ENCODE measurements around the gene LMNA. TPM values are rescaled to one million over a fixed set of nuclear protein-coding genes. Genes with fewer than 3 reads are reported as not detected.

The LMNA gene
- total and polyA plus RNA-seq, 2 experiments from 2014 or later, result 1,219 to 1,230 TPM

DNA sequence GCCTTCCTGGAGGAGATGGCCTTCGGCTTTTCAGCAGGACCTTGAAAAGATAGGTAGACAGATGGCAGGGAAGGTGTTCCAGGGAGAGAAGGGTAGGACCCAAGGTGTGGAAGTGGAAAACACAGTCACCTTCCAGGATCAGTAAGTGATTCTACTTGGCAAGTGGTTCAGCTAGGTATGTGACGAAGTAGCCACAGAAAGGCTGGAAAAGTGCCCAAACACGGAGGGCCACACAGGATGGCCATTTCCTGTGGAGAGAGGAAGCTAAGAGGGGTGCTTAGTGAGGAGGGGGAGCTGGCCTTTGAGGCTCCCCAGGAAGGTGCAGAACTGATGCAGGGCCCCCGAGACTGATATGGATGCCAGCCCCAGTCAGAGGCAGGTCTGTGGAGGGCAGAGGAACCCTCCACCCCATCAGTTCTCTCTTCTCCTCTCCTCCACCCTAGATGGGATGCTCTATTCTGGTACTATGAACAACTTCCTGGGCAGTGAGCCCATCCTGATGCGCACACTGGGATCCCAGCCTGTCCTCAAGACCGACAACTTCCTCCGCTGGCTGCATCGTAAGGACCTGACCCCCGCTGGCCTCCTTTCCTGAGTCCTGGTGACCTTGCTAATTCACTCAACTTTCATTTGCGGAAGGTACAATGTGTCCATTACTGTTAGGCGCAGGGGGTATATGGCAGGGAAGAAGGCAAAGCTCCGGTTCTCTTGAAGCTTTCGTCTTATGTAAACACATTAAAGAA, 45.7 kb downstream of the LMNA start:
- H3K4me3 ChIP-seq, result no peak overlapping the region
- 84 to 87% methylated on average over 13 of the region's 13 CpGs for WGBS, 2 experiments (ENCODE audit: low coverage in 1 of 2, low lambda C conversion rate in 2 of 2, missing lambda C conversion rate in 2 of 2)

DNA sequence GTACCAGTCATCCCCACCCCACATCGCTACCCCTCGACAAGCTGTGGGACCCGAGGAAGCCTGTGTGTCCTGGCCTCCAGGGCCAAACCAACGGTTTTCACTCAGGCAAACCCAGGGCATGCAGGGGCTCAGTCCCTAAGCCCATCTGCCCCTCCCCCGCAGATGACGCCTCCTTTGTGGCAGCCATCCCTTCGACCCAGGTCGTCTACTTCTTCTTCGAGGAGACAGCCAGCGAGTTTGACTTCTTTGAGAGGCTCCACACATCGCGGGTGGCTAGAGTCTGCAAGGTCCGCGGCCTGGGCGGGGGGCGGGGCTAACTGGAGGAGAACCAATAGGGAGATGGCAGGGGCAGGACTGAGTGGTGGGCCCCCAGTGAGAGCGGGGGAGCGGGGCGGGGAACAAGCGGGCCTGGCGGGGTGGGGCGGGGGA, 46.2 kb downstream of the LMNA start:
- Histone ChIP-seq H3K9me2 (ENCODE audit: insufficient read depth) (no peaks in the 10 kb centered on the region), H3K9me3 (ENCODE audit: low read depth) (no peaks in the 10 kb centered on the region), H3K36me3 (ENCODE audit: low read depth) (no peaks in the 10 kb centered on the region), H3K27me3 (replicated peaks; ENCODE audit: insufficient read depth) (no peaks in the 10 kb centered on the region), H2AFZ (peak overlapping the region; percentile 79), H3K4me2 (ENCODE audit: unreplicated experiment) (peak overlapping the region; percentile 57), H3K4me3 (peak overlapping the region; percentile 55), H3K27ac (no peak overlapping the region), H3K79me2 (ENCODE audit: insufficient read depth) (no peaks in the 10 kb centered on the region), H3F3A (ENCODE audit: insufficient read depth) (0 out of 2 replicates have a peak, but pooled peaks cover 4% of the 10 kb centered on the region), H3K9ac (peak overlapping the region; percentile 59), H3K4me1 (ENCODE audit: insufficient read depth) (no peaks in the 10 kb centered on the region), H4K20me1 (ENCODE audit: insufficient read depth) (no peaks in the 10 kb centered on the region)
- no peak for TF ChIP-seq EZH2 (IDR thresholded peaks at IDR 0.05; ENCODE audit: insufficient read depth, poor library complexity, severe bottlenecking)
- no peak for TF ChIP-seq EZH2phosphoT487 (IDR thresholded peaks at IDR 0.05; ENCODE audit: insufficient read depth, low read depth)
- WGBS, 2 experiments (ENCODE audit: low coverage in 1 of 2, low lambda C conversion rate in 2 of 2, missing lambda C conversion rate in 2 of 2), result 5% methylated on average over 16 to 22 of the region's 22 CpGs
- in situ Hi-C loops (cut with MboI), result no loop called here
- DNase-seq, result peak; percentile 79

More for the DNA sequence above, 45.7 kb downstream of the LMNA start:
- TF ChIP-seq EZH2phosphoT487 (IDR thresholded peaks at IDR 0.05; ENCODE audit: insufficient read depth, low read depth), result no peak
- no peak for TF ChIP-seq EZH2 (IDR thresholded peaks at IDR 0.05; ENCODE audit: insufficient read depth, poor library complexity, severe bottlenecking)
- Histone ChIP-seq H3K79me2 (ENCODE audit: insufficient read depth) (no peaks in the 10 kb centered on the region), H3K4me2 (ENCODE audit: unreplicated experiment) (peak overlapping the region; percentile 57), H3K9me2 (ENCODE audit: insufficient read depth) (no peaks in the 10 kb centered on the region), H3K4me1 (ENCODE audit: insufficient read depth) (no peaks in the 10 kb centered on the region), H3K27ac (no peak overlapping the region), H3K9ac (peak overlapping the region; percentile 59; the same call in 1 of the 2 replicates), H2AFZ (peak overlapping the region; percentile 79), H3F3A (ENCODE audit: insufficient read depth) (0 out of 2 replicates have a peak, but pooled peaks cover 4% of the 10 kb centered on the region), H3K27me3 (replicated peaks; ENCODE audit: insufficient read depth) (no peaks in the 10 kb centered on the region), H4K20me1 (ENCODE audit: insufficient read depth) (no peaks in the 10 kb centered on the region), H3K36me3 (ENCODE audit: low read depth) (no peaks in the 10 kb centered on the region), H3K9me3 (ENCODE audit: low read depth) (no peaks in the 10 kb centered on the region)
- DNase-seq, result no peak
- in situ Hi-C loops (cut with MboI), result no loop called here

DNA sequence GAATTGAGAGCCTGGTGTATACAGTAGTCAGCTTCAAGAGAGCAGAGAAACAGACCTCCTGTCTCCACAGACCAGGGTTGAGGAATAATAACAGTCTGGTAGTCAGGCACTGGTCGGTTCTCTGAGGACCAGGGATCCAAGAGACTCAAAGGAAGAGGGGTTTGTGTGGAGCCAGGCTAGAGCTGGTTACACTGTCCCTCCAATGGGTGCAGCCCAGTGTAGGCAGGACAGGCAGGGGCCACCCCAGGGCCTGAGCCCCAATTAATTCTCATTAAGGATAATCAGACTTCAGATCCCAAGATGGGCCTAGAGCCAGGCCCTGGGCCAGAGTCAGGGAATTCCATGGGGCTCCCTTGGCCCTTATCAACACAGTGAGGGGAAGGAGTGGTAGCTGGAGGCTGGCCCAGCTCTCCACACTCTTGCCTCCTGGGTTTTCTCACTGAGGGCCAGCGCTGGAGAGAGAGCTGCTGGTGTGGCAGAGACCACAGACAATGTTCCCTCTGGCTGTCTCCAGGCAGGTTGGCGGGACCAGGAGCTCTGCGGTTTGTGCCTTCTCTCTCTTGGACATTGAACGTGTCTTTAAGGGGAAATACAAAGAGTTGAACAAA, 48.0 kb downstream of the LMNA start:
- H3K4me2 ChIP-seq (ENCODE audit: unreplicated experiment), result no peak overlapping the region
- H4K20me1 ChIP-seq (ENCODE audit: insufficient read depth), result no peaks in the 10 kb centered on the region
- no peak overlapping the region for H3K27ac ChIP-seq
- no peak overlapping the region for H3K4me3 ChIP-seq
- H3K9me3 ChIP-seq (ENCODE audit: low read depth), result no peaks in the 10 kb centered on the region
- H3K79me2 ChIP-seq (ENCODE audit: insufficient read depth), result no peaks in the 10 kb centered on the region
- 0 out of 2 replicates have a peak, but pooled peaks cover 4% of the 10 kb centered on the region for H3F3A ChIP-seq (ENCODE audit: insufficient read depth)
- no peaks in the 10 kb centered on the region for H3K4me1 ChIP-seq (ENCODE audit: insufficient read depth)
- no peak overlapping the region for H3K9ac ChIP-seq
- no peak for TF ChIP-seq EZH2 (IDR thresholded peaks at IDR 0.05; ENCODE audit: insufficient read depth, poor library complexity, severe bottlenecking)
- no peak for TF ChIP-seq EZH2phosphoT487 (IDR thresholded peaks at IDR 0.05; ENCODE audit: insufficient read depth, low read depth)
- H3K27me3 ChIP-seq (replicated peaks; ENCODE audit: insufficient read depth), result no peaks in the 10 kb centered on the region
- in situ Hi-C loops (cut with MboI), result no loop called here
- H3K9me2 ChIP-seq (ENCODE audit: insufficient read depth), result no peaks in the 10 kb centered on the region
- H2AFZ ChIP-seq, result no peak overlapping the region
- 96 to 97% methylated on average over 5 of the region's 5 CpGs for WGBS, 2 experiments (ENCODE audit: low coverage in 1 of 2, low lambda C conversion rate in 2 of 2, missing lambda C conversion rate in 2 of 2)
- no peaks in the 10 kb centered on the region for H3K36me3 ChIP-seq (ENCODE audit: low read depth)
- no peak for DNase-seq

DNA sequence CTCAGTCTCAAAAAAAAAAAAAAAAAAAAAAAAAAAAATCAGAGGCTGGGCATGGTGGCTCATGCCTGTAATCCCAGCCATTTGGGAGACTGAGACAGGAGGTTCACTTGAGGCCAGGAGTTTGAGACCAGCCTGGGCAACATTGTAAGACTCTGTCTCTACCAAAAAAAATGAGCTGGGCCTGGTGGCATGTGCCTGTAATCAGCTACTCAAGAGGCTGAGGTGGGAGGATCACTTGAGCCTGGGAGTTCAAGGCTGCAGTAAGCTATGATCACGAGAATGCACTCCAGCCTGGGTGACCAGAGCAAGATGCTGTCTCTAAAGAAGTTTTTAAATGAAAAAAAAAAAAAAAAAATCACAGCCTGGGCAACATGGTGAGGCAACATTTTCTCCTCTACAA, 49.2 kb downstream of the LMNA start:
- H2AFZ ChIP-seq, result no peak overlapping the region
- H3F3A ChIP-seq (ENCODE audit: insufficient read depth), result 0 out of 2 replicates have a peak, but pooled peaks cover 4% of the 10 kb centered on the region
- no peak overlapping the region for H3K4me3 ChIP-seq
- no peaks in the 10 kb centered on the region for H3K79me2 ChIP-seq (ENCODE audit: insufficient read depth)
- WGBS, 2 experiments (ENCODE audit: low coverage in 1 of 2, low lambda C conversion rate in 2 of 2, missing lambda C conversion rate in 2 of 2), result 90 to 100% methylated on average over 1 of the region's 1 CpG
- no peaks in the 10 kb centered on the region for H3K9me2 ChIP-seq (ENCODE audit: insufficient read depth)
- in situ Hi-C loops (cut with MboI), result no loop called here
- no peaks in the 10 kb centered on the region for H4K20me1 ChIP-seq (ENCODE audit: insufficient read depth)
- H3K4me1 ChIP-seq (ENCODE audit: insufficient read depth), result no peaks in the 10 kb centered on the region
- H3K9ac ChIP-seq, result no peak overlapping the region
- no peaks in the 10 kb centered on the region for H3K9me3 ChIP-seq (ENCODE audit: low read depth)
- H3K36me3 ChIP-seq (ENCODE audit: low read depth), result no peaks in the 10 kb centered on the region
- no peak overlapping the region for H3K4me2 ChIP-seq (ENCODE audit: unreplicated experiment)
- no peak overlapping the region for H3K27ac ChIP-seq
- DNase-seq, result no peak
- TF ChIP-seq EZH2phosphoT487 (IDR thresholded peaks at IDR 0.05; ENCODE audit: insufficient read depth, low read depth), result no peak
- TF ChIP-seq EZH2 (IDR thresholded peaks at IDR 0.05; ENCODE audit: insufficient read depth, poor library complexity, severe bottlenecking), result no peak
- H3K27me3 ChIP-seq (replicated peaks; ENCODE audit: insufficient read depth), result no peaks in the 10 kb centered on the region

Measured in GM23248 (cell line).